Motor neuron (in vitro differentiated cells): ENCODE results near the gene CDK5R1. TPM values are rescaled to one million over a fixed set of nuclear protein-coding genes. Genes with fewer than 3 reads are reported as not detected.
"Not testable (repeated sequence)": the region's sequence is repeated elsewhere in the genome, so short reads cannot be mapped to it uniquely, and the experiment has no call there.

ENCODE experiments used
- ATAC-seq, 8 experiments: fragments of 200-7000 bp; cut with Tn5 transposase; replicated peaks in 6 of 8; 2 replicates each; pipeline ENCODE4 v1.8.0; 2021; ENCODE audit warnings: mild to moderate bottlenecking in 8 of 8, moderate library complexity in 8 of 8
- H3K27ac ChIP-seq, 2 donors: fragments of 250-450 bp; sonication (Bioruptor Pico); 2 replicates each; pipeline ENCODE4 v1.9.0; 2021; ENCODE audit warnings: antibody characterized with exemption in 2 of 2, mild to moderate bottlenecking in 2 of 2, moderate library complexity in 1 of 2
- H3K4me1 ChIP-seq, 2 donors: fragments of 250-450 bp; sonication (Bioruptor Pico); replicated peaks in 1 of 2; 2 replicates each; pipeline ENCODE4 v1.6.1; 2021; ENCODE audit warnings: antibody characterized with exemption in 2 of 2, mild to moderate bottlenecking in 2 of 2, moderate library complexity in 1 of 2
- H3K4me3 ChIP-seq, 5 donors: fragments of 250-450 bp; sonication (Bioruptor Pico); 2 replicates each; pipeline ENCODE4 v1.9.0; 2021; ENCODE audit warnings: antibody characterized with exemption in 5 of 5, mild to moderate bottlenecking in 5 of 5, moderate library complexity in 4 of 5
- WGBS, 10 experiments: fragments of 450-650 bp; shearing (Covaris generic); methylation state at CpG; one replicate each; pipeline ENCODE4 v1.0.0; 2022; 5-methylcytosine and 5-hydroxymethylcytosine counted together
- in situ Hi-C, 9 experiments: fragments of 400-800 bp; cut with MboI; loops; one replicate each; pipeline ENCODE4 v1.15.0; 2021; ENCODE audit warnings: low sequenced_read_pairs in 9 of 9, low pct_unique_long_range_greater_than_20kb in 2 of 9; ENCODE audit not compliant: unreplicated experiment in 9 of 9
- total RNA-seq, 8 experiments: library from RNA; unstranded; fragments of 300-600 nt; gene quantifications; 2 replicates each; pipeline versions ENCODE4 v1.2.3 to v1.2.4, GENCODE V29; 2022

Gene CDK5R1
- total RNA-seq, 8 experiments from 2014 or later, result 1.3 to 64.0 (median 41.4) TPM

GRCh38 chr17:32524553-32524880 is 37.7 kb downstream of the CDK5R1 start:
- ATAC-seq, H3K27ac ChIP-seq, H3K4me3 ChIP-seq, in situ Hi-C loops: not testable (repeated sequence)
- 79 to 100% (median 83%) methylated on average over 1 to 5 of the region's 6 CpGs; no CpG with 5 or more reads in 6 of the 10 experiments for WGBS, 10 experiments
- peaks cover 19 to 24% of the 10 kb centered on the region in 2 donors for H3K4me1 ChIP-seq

GRCh38 chr17:32525122-32525521 is 38.3 kb downstream of the CDK5R1 start:
- WGBS, 10 experiments, result 0 to 75% (median 38%) methylated on average over 1 to 4 of the region's 4 CpGs; no CpG with 5 or more reads in 3 of the 10 experiments
- Histone ChIP-seq H3K4me1 (peaks cover 13 to 19% of the 10 kb centered on the region in 2 donors), H3K27ac (no peak overlapping the region), H3K4me3 (no peak overlapping the region)
- in situ Hi-C loops, result no loop called here
- ATAC-seq, result peak in 3 of 8 experiments; percentile 69 to 81 (median 78)

GRCh38 chr17:32527146-32527545 is 40.4 kb downstream of the CDK5R1 start:
- in situ Hi-C loops, result no loop called here
- Histone ChIP-seq H3K27ac (no peak overlapping the region), H3K4me1 (peaks cover 0 to 5% of the 10 kb centered on the region in 2 donors), H3K4me3 (no peak overlapping the region)
- 80 to 100% (median 93%) methylated on average over 1 to 3 of the region's 4 CpGs; no CpG with 5 or more reads in 5 of the 10 experiments for WGBS, 10 experiments
- ATAC-seq, result no peak

- no peak for ATAC-seq
- H3K27ac ChIP-seq, result no peak overlapping the region
- no peak overlapping the region for H3K4me3 ChIP-seq
- no peaks in the 10 kb centered on the region for H3K4me1 ChIP-seq
- in situ Hi-C loops, result no loop called here
- WGBS, 10 experiments, result 60 to 100% (median 80%) methylated on average over 1 to 5 of the region's 7 CpGs; no CpG with 5 or more reads in 4 of the 10 experiments
Observed at GRCh38 chr17:32528825-32529224, 42.0 kb downstream of the CDK5R1 start.

GRCh38 chr17:32529604-32530003 is 42.8 kb downstream of the CDK5R1 start:
- Histone ChIP-seq H3K4me1 (no peaks in the 10 kb centered on the region), H3K27ac (no peak overlapping the region), H3K4me3 (no peak overlapping the region)
- in situ Hi-C loops, result no loop called here
- ATAC-seq, result peak in 1 of 8 experiments; percentile 53
- WGBS, 10 experiments, result 40 to 91% (median 80%) methylated on average over 1 to 8 of the region's 10 CpGs; no CpG with 5 or more reads in 5 of the 10 experiments

GRCh38 chr17:32533296-32533695 is 46.5 kb downstream of the CDK5R1 start:
- H3K4me3 ChIP-seq, result no peak overlapping the region
- in situ Hi-C loops, result no loop called here

GRCh38 chr17:32536736-32537643 is 50.2 kb downstream of the CDK5R1 start:
- no peak overlapping the region for H3K4me3 ChIP-seq
- H3K27ac ChIP-seq, result no peak overlapping the region
- WGBS, 10 experiments, result 39 to 82% (median 67%) methylated on average over 2 to 8 of the region's 8 CpGs
- in situ Hi-C loops, result no loop called here
- peaks cover 1 to 3% of the 10 kb centered on the region in 2 donors for H3K4me1 ChIP-seq
- no peak for ATAC-seq

More at GRCh38 chr17:32533296-32533695, 46.5 kb downstream of the CDK5R1 start:
- Histone ChIP-seq H3K27ac (no peak overlapping the region), H3K4me1 (no peaks in the 10 kb centered on the region)
- ATAC-seq, result no peak
- WGBS, 10 experiments, result 79 to 100% (median 83%) methylated on average over 1 to 3 of the region's 3 CpGs; no CpG with 5 or more reads in 5 of the 10 experiments

Other genes with a start within 250 kb of the CDK5R1 start
- gene RHBDL3, start 221.2 kb upstream of the CDK5R1 start, total RNA-seq, result 100 to 1,000 TPM in 1 of 8 experiments, 10 to 100 TPM in 5, 1 to 10 TPM in 2; 3.2 to 142 (median 19.9) TPM
- gene C17orf75, start 144.8 kb upstream of the CDK5R1 start, total RNA-seq, result 10 to 100 TPM; 12.3 to 41.5 (median 35.2) TPM
- 100 to 1,000 TPM in 7 of 8 experiments, 10 to 100 TPM in 1; 83.6 to 304 (median 143) TPM for gene ZNF207, start 136.8 kb upstream of the CDK5R1 start, total RNA-seq
- 10 to 100 TPM; 28.6 to 96.2 (median 59.2) TPM for gene PSMD11, start 42.5 kb upstream of the CDK5R1 start, total RNA-seq